Ammon's horn (tissue), 1 donor: Measurements from ENCODE around the gene EEF1AKMT4.
A peak's percentile ranks its signal among the peaks of the same experiment; 100 is the strongest.
"Not testable (repeated sequence)": the region's sequence is repeated elsewhere in the genome, so short reads cannot be mapped to it uniquely, and the experiment has no call there.

Source experiments
- DNase-seq: peaks from one replicate; pipeline ENCODE4 v3.0.0-alpha.2; 2016; ENCODE audit warnings: low spot score

EEF1AKMT4 gene

GRCh38 chr3:184259878-184260723, 10.6 kb downstream of the EEF1AKMT4 start:
- DNase-seq: peak; percentile 28

- DNase-seq: no peak
These were observed 11.3 kb downstream of the EEF1AKMT4 start for GRCh38 chr3:184260724-184261269.

GRCh38 chr3:184261270-184261853, 11.9 kb downstream of the EEF1AKMT4 start, which contains the start of gene CAMK2N2:
CAMK2N2 (minus strand) TSS chr3:184261553; CDS start chr3:184261285, 268 bp downstream.
- DNase-seq: peak; percentile 56

- no peak for DNase-seq
These were observed 12.6 kb downstream of the EEF1AKMT4 start for GRCh38 chr3:184261854-184262763.

GRCh38 chr3:184262764-184263179, 13.3 kb downstream of the EEF1AKMT4 start:
- DNase-seq: no peak

- DNase-seq: not testable (repeated sequence)
These were observed 17.8 kb downstream of the EEF1AKMT4 start for GRCh38 chr3:184267249-184267648.

GRCh38 chr3:184272269-184272668, 22.8 kb downstream of the EEF1AKMT4 start:
- DNase-seq: no peak

- DNase-seq: no peak
These were observed 25.9 kb downstream of the EEF1AKMT4 start for GRCh38 chr3:184275381-184275701.

GRCh38 chr3:184275961-184276910, 26.8 kb downstream of the EEF1AKMT4 start, which contains the start of gene ECE2:
ECE2 (plus strand) TSS chr3:184276022; CDS start chr3:184276154, 132 bp downstream.
- DNase-seq: no peak

- no peak for DNase-seq
These were observed 27.9 kb downstream of the EEF1AKMT4 start for GRCh38 chr3:184277366-184277765.

- DNase-seq: no peak
These were observed 33.5 kb downstream of the EEF1AKMT4 start for GRCh38 chr3:184282941-184283340.

GRCh38 chr3:184283681-184284080, 34.2 kb downstream of the EEF1AKMT4 start:
- no peak for DNase-seq

- peak; percentile 82 for DNase-seq
These were observed 35.2 kb downstream of the EEF1AKMT4 start for GRCh38 chr3:184284696-184285095.

GRCh38 chr3:184289426-184289938, 40.0 kb downstream of the EEF1AKMT4 start:
- peak; percentile 53 for DNase-seq

- no peak for DNase-seq
These were observed 40.9 kb downstream of the EEF1AKMT4 start for GRCh38 chr3:184290331-184290730.

- DNase-seq: no peak
These were observed 41.7 kb downstream of the EEF1AKMT4 start for GRCh38 chr3:184291044-184291737.

GRCh38 chr3:184291738-184292445, 42.4 kb downstream of the EEF1AKMT4 start:
- no peak for DNase-seq

GRCh38 chr3:184295771-184296170, 46.3 kb downstream of the EEF1AKMT4 start:
- no peak for DNase-seq

GRCh38 chr3:184296616-184297015, 47.1 kb downstream of the EEF1AKMT4 start:
- no peak for DNase-seq
